ENCODE results near the gene DYSF.

DNA sequence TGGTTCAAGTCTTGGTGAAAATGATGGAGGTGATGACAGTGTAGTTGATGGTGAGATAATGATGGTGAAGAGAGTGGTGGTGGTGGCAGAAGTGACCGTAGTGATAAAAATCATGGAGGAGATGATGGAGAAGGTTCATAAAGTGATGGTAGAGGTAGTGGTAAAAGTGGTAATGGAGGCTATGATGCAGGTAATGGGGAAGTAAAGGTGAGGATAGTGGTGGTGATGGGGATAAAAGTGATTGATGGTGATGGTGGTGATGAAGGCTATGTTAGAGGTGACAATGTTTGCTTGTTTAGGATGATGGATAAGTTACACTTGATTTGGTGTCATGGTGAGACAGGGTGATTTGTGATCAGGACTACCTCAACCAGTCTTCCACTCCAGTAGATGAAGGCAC, 268.9 kb downstream of the DYSF start:
- TF ChIP-seq, protein P1, sequence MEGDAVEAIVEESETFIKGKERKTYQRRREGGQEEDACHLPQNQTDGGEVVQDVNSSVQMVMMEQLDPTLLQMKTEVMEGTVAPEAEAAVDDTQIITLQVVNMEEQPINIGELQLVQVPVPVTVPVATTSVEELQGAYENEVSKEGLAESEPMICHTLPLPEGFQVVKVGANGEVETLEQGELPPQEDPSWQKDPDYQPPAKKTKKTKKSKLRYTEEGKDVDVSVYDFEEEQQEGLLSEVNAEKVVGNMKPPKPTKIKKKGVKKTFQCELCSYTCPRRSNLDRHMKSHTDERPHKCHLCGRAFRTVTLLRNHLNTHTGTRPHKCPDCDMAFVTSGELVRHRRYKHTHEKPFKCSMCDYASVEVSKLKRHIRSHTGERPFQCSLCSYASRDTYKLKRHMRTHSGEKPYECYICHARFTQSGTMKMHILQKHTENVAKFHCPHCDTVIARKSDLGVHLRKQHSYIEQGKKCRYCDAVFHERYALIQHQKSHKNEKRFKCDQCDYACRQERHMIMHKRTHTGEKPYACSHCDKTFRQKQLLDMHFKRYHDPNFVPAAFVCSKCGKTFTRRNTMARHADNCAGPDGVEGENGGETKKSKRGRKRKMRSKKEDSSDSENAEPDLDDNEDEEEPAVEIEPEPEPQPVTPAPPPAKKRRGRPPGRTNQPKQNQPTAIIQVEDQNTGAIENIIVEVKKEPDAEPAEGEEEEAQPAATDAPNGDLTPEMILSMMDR (IDR thresholded peaks at IDR 0.05) = no peak
- TF ChIP-seq EZH2 (IDR thresholded peaks at IDR 0.05; ENCODE audit: borderline replicate concordance, insufficient read depth, low read depth, low read length, poor library complexity, severe bottlenecking) = no peak

Data from B cell (primary cell).